Activated naive CD8-positive, alpha-beta T cell treated with anti-CD3 and anti-CD28 coated beads for 36 hours (primary cell): ENCODE results near the gene CCL14. TPM values are rescaled to one million over a fixed set of nuclear protein-coding genes. Genes with fewer than 3 reads are reported as not detected.

ENCODE experiments used
- DNase-seq: peaks from one replicate; pipeline ENCODE4 v3.0.0; 2021
- H3K27ac Mint-ChIP-seq: one replicate; pipeline ENCODE4 v1.8.0; 2022; ENCODE audit warnings: mild to moderate bottlenecking, moderate library complexity, mixed read lengths
- H3K27me3 Mint-ChIP-seq: one replicate; pipeline ENCODE4 v1.8.0; 2022; ENCODE audit warnings: mild to moderate bottlenecking, mixed read lengths
- H3K36me3 Mint-ChIP-seq: one replicate; pipeline ENCODE4 v1.8.0; 2021; ENCODE audit warnings: mild to moderate bottlenecking, mixed read lengths
- H3K4me1 Mint-ChIP-seq: one replicate; pipeline ENCODE4 v1.8.0; 2021; ENCODE audit warnings: mixed read lengths
- H3K4me3 Mint-ChIP-seq: one replicate; pipeline ENCODE4 v1.8.0; 2022; ENCODE audit warnings: mild to moderate bottlenecking, moderate library complexity, mixed read lengths
- H3K9me3 Mint-ChIP-seq: one replicate; pipeline ENCODE4 v1.8.0; 2022; ENCODE audit warnings: mixed read lengths
- total RNA-seq, 2 experiments: library from RNA; stranded (reverse); gene quantifications; one replicate each; pipeline ENCODE4 v1.2.3, GENCODE V29; 2021

Gene CCL14
- total RNA-seq, 2 experiments from 2014 or later: not detected

DNA sequence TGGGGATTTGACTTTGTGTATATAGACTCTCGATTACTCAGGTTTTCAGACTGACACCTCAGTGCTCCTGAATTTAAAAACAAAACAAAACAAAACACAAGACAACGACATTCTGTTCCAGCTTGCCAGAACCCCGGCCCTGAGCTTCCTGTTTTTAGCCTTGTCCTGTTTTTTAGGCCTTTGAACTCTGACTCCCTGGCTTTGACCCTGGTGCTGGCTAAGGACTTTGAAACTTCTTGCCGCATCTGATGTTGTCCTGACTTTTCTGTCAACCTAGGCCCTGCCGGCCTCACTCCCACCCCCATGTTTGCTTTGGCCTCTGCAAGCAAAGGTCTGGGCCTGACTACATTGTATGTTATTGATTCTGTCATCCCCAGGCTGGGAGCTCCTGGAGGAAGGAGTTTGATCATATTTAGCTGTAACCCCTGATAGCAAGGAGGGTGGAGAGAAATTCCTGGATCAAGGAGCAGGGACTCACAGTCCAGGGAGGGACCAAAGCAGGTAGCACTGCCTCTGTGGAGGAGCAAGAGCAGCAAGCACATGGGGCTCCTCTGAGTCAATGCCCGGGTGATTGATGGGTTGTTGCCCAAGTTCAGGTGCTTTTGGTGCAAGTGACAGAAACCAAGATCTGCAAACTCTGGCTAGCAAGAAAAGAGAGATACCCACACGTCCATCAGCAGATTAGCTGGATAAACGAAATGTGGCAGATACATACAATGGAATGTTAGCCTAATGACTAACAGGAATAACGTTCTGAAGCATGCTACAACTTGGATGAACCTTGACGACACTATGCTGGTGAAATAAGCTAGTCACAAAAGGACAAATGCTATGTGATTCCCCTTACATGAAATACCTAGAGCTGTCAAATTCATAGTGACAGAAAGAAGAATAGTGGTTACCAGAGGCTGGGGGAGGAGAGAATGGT is 12.9 kb downstream of the CCL14 start:
- Mint-ChIP-seq H3K27me3 (peaks cover 5% of the 10 kb centered on the region), H3K36me3 (no peaks in the 10 kb centered on the region), H3K9me3 (no peaks in the 10 kb centered on the region), H3K27ac (no peak overlapping the region), H3K4me1 (peaks cover 2% of the 10 kb centered on the region), H3K4me3 (no peak overlapping the region)
- no peak for DNase-seq

DNA sequence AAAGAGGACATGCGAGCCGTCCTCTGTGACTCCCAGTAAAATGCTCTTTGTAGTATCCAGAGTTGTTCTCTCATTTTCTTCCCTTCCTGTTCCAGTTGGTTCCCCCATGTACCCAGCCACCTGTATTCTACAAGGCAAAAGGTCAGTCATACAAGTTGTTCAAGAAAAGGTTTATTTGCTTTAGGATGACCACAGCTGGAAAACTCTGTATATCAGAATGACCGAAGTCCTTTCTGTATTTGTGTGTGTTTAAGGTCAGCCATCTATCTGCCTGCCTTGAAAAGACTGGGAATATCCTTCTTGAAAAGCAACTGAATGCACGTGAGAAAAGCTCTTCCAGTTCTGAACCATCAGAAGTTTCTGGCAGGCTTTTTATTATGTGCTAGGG is 13.6 kb downstream of the CCL14 start:
- H3K9me3 Mint-ChIP-seq: no peaks in the 10 kb centered on the region
- H3K27ac Mint-ChIP-seq: no peak overlapping the region
- DNase-seq: no peak
- H3K27me3 Mint-ChIP-seq: peaks cover 5% of the 10 kb centered on the region
- H3K36me3 Mint-ChIP-seq: no peaks in the 10 kb centered on the region
- peaks cover 2% of the 10 kb centered on the region for H3K4me1 Mint-ChIP-seq
- no peak overlapping the region for H3K4me3 Mint-ChIP-seq

DNA sequence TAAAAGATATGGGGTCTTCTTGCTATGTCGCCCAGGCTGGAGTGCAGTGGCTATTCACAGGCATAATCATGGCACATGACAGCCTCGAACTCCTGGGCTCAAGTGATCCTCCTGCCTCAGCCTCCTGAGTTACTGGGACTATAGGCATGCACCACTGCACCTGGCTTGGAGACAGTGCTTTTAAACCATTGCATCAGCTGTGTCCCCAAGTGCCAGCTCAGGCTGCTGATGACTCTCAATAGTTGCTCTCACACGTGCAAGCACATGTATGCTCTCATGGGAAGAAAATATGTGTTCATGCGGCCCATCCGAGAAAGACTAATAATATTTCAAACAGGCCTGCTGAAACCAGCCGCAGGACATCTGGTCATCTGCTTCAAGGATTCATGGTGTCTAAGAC is 14.0 kb downstream of the CCL14 start:
- H3K9me3 Mint-ChIP-seq: no peaks in the 10 kb centered on the region
- H3K27me3 Mint-ChIP-seq: peaks cover 5% of the 10 kb centered on the region
- H3K4me3 Mint-ChIP-seq: no peak overlapping the region
- H3K36me3 Mint-ChIP-seq: no peaks in the 10 kb centered on the region
- H3K27ac Mint-ChIP-seq: no peak overlapping the region
- DNase-seq: no peak
- H3K4me1 Mint-ChIP-seq: peaks cover 2% of the 10 kb centered on the region

DNA sequence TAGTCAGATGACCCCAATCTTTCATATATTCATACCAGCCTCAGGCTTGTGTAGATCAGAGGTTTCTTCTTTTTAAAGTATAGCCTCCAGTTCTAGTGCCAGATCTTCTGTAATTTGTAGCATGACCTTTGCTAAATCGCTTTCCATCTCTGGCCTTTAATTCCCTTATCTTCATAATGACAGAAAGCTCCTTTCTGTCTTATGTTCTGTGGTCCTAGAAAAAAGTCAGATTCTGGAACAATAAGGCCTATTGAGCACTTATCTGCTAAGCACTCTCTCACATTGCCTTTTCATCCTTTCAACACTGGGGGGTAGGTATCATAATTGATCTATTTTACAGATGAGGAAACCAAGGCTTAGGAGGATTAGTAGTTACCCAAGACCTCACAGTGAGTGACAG is 14.5 kb downstream of the CCL14 start:
- H3K9me3 Mint-ChIP-seq: no peaks in the 10 kb centered on the region
- H3K36me3 Mint-ChIP-seq: no peaks in the 10 kb centered on the region
- DNase-seq: no peak
- H3K27me3 Mint-ChIP-seq: peaks cover 5% of the 10 kb centered on the region
- H3K27ac Mint-ChIP-seq: no peak overlapping the region
- peaks cover 2% of the 10 kb centered on the region for H3K4me1 Mint-ChIP-seq
- H3K4me3 Mint-ChIP-seq: no peak overlapping the region

DNA sequence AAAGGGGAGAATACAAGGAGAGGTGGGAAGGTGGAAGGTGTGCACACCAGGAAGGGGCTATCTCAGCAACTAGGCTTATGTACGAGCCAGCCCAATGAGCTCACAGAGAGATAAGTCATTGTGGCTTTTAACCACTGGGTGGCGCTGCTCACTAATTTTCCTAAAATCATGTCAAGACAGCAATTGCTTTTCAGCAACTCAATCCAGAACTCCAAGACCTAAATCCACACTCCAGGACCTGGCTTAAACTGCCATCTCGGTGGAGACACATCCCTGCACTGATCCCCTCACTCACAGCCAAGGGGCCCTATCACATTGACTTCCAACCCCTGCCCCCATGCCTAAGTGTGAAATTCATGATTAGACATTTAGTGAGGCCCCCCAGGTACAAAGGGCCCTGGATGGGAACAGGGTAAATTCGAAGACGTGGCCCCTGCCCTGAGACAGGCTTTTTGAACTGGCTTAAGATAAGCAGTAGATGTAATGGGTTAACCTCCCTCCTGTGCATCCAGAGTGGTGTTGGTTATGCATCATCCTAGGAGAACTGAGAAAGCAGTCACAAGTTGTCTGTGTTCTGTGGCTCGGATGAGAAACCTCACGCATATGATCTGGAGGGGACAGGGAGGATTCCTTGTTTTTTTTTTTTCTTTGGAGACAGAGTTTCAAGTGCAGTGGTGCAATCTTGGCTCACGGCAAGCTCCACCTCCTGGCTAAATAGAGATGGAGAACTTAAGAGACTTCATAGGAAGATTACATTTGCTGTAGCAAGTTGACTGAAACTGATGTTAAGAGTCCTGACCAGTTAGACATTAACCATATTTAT is 16.8 kb downstream of the CCL14 start:
- H3K4me1 Mint-ChIP-seq: peaks cover 2% of the 10 kb centered on the region
- no peaks in the 10 kb centered on the region for H3K27me3 Mint-ChIP-seq
- H3K27ac Mint-ChIP-seq: no peak overlapping the region
- H3K36me3 Mint-ChIP-seq: no peaks in the 10 kb centered on the region
- H3K9me3 Mint-ChIP-seq: no peaks in the 10 kb centered on the region
- no peak overlapping the region for H3K4me3 Mint-ChIP-seq
- peak; percentile 61 for DNase-seq

DNA sequence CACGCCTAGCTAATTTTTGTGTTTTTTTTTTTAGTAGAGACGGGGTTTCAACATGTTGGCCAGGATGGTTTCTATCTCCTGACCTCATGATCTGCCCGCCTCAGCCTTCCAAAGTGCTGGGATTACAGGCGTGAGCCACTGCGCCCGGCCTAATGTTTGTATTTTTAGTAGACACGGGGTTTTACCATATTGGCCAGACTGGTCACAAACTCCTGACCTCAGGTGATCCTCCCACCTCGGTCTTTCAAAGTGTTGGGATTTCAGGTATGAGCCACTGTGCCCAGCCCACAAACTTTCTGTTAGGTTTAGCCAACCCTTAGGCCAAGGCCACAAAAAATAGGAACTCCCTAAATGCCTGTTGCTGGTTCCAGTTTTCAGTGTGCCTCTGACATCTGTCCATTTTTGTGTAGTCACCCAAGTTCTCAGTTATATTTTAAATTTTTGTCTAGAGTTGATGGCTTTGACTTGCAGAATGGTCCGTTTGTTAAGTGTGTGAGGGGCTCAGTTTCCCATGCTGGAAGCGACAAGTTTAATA is 17.9 kb downstream of the CCL14 start:
- Mint-ChIP-seq H3K27ac (no peak overlapping the region), H3K27me3 (no peaks in the 10 kb centered on the region), H3K36me3 (no peaks in the 10 kb centered on the region), H3K4me1 (peaks cover 2% of the 10 kb centered on the region), H3K9me3 (no peaks in the 10 kb centered on the region), H3K4me3 (no peak overlapping the region)
- DNase-seq: no peak

DNA sequence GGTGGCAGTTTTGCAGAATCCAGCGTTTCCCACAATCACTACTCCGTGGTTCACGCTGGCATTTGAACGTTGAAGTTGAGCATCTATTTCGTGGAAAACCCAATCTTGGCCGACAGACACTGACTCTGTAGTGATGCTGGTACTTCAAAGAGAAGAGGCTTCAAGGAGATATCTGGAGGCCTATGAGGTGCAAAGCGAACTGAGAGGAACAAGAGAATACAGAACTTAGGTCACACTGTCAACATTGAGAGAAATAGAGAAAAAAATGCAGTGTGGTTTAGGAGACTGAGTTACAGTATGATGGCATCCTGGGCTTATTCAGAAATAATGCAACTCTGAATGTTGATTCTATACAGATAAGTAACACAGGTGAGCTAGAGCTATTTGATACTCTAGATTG is 21.3 kb downstream of the CCL14 start:
- H3K4me1 Mint-ChIP-seq: peaks cover 2% of the 10 kb centered on the region
- H3K4me3 Mint-ChIP-seq: no peak overlapping the region
- H3K9me3 Mint-ChIP-seq: no peaks in the 10 kb centered on the region

DNA sequence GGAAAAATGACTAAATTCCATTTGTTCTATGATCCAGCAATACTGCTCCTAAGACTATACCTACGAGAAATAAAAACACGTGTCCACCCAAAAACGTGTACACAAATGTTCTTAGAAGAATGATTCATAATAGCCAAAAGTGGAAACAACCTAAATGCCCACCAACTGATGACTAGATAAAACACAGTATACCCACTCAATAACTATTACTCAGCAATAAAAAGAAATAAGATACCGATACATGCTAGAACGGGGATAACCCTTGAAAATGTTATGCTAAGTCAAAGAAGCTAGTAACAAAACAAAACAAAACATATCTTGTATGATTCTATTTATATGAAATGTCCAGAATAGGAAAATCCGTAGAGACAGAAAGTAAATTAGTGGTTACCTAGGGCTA is 22.9 kb downstream of the CCL14 start:
- H3K36me3 Mint-ChIP-seq: no peaks in the 10 kb centered on the region
- no peak overlapping the region for H3K27ac Mint-ChIP-seq
- H3K4me1 Mint-ChIP-seq: no peaks in the 10 kb centered on the region

More for the DNA sequence above, 21.3 kb downstream of the CCL14 start:
- Mint-ChIP-seq H3K27me3 (no peaks in the 10 kb centered on the region), H3K27ac (no peak overlapping the region), H3K36me3 (no peaks in the 10 kb centered on the region)
- DNase-seq: no peak

DNA sequence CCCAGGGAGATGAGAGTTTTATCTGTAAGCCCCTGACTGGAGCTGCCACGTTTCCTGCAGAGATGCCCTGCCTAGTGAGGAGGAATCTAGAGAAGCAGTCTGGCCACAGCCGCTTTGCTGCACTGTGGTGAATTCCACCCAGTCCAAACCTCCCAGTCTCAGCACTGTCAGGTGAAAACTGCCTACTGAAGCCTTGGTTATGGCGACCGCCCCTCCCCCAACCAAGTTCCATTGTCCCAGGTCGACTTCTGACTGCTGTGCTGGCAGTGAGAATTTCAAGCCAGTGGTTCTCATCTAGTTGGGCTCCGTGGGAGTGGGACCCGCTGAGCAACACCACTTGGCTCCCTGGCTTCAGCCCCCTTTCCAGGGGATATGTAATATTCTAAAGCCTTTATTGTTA is 32.8 kb downstream of the CCL14 start:
- no peak for DNase-seq
- no peaks in the 10 kb centered on the region for H3K9me3 Mint-ChIP-seq
- no peak overlapping the region for H3K27ac Mint-ChIP-seq
- H3K4me1 Mint-ChIP-seq: no peaks in the 10 kb centered on the region
- no peaks in the 10 kb centered on the region for H3K36me3 Mint-ChIP-seq
- peaks cover 10% of the 10 kb centered on the region for H3K27me3 Mint-ChIP-seq
- H3K4me3 Mint-ChIP-seq: no peak overlapping the region

More for the DNA sequence above, 22.9 kb downstream of the CCL14 start:
- H3K9me3 Mint-ChIP-seq: no peaks in the 10 kb centered on the region
- peaks cover 3% of the 10 kb centered on the region for H3K27me3 Mint-ChIP-seq
- no peak overlapping the region for H3K4me3 Mint-ChIP-seq
- DNase-seq: no peak

DNA sequence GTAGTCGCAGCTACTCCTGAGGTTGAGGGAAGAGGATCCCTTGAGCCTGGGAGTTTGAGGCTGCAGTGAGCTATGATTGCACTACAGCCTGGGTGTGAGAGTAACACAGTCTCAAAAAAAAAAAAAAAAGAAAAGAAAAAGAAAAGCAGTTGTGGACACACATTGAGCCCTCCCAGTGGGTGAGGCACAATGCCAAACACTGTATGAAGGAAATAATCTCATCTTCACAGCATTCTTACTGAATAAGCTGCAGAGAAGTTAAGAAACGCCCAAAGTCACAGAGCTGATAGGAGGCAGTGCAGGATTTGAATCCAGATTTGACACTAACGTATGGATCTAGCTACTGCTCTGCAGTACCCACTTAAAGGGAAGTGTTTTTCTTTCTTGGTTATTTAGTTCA is 37.1 kb downstream of the CCL14 start:
- DNase-seq: no peak
- Mint-ChIP-seq H3K27ac (no peak overlapping the region), H3K4me1 (no peaks in the 10 kb centered on the region), H3K4me3 (no peak overlapping the region), H3K36me3 (no peaks in the 10 kb centered on the region), H3K9me3 (no peaks in the 10 kb centered on the region), H3K27me3 (no peaks in the 10 kb centered on the region)

DNA sequence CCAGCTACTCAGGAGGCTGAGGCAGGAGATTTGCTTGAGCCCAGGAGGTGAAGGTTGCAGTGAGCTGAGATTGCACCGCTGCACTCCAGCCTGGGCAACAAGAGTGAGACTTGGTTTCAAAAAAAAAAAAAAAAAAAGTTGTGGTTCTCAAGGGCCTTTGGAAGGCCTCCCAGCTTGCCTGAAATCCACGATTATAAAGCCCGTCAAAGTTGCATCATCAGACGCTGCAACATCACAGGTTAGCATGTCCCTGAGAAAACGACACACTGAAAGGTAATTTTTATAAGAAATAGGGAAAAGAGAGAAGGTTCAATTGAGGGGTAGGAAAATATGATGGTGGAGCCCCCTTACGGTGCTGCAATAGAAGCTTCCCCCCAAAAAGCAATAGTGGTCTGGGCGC is 38.4 kb downstream of the CCL14 start:
- H3K4me1 Mint-ChIP-seq: no peaks in the 10 kb centered on the region
- no peaks in the 10 kb centered on the region for H3K9me3 Mint-ChIP-seq
- no peaks in the 10 kb centered on the region for H3K36me3 Mint-ChIP-seq
- H3K27me3 Mint-ChIP-seq: no peaks in the 10 kb centered on the region
- no peak overlapping the region for H3K27ac Mint-ChIP-seq
- no peak for DNase-seq
- H3K4me3 Mint-ChIP-seq: no peak overlapping the region

DNA sequence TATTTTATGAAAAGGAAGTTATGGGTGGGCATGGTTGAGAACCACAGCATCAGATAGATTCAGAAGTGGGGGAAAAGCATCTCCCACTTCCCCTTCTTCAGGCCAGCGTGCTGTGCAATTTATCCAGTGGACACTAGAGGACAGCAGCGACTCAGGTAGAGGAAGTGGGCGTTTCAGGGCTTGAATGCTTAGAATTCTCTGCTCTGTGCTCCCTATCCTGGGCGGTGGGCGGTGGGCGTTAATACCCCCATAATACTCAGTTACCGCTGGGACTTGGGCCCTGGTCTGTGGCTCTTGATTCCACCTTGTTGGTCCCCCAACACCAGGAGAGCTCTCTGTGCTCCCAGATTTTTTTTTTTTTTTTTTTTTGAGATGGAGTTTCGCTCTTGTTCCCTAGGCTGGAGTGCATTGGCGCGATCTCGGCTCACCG is 39.4 kb downstream of the CCL14 start:
- H3K27ac Mint-ChIP-seq: no peak overlapping the region
- H3K9me3 Mint-ChIP-seq: no peaks in the 10 kb centered on the region
- H3K27me3 Mint-ChIP-seq: no peaks in the 10 kb centered on the region

DNA sequence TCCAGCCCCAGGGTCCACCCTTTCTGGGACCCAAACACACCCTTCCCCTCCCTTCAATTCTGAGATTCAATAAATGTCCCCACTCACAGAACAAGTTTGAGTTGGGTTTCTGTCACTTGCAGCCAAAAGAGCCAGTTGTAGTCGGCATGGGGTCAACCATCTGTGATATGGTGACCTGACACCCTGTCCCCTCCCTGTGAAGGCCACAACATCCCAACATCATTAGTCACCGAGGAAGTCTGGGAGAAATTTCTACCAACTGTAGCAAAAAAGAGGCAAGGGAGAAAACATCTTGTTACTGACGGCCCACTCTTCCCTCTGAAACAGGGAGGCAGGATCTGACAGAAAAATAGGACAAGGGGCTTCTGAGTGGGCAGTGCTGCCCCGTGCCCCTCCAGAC is 42.4 kb downstream of the CCL14 start:
- Mint-ChIP-seq H3K27me3 (no peaks in the 10 kb centered on the region), H3K27ac (no peak overlapping the region), H3K9me3 (no peaks in the 10 kb centered on the region), H3K36me3 (no peaks in the 10 kb centered on the region), H3K4me1 (no peaks in the 10 kb centered on the region), H3K4me3 (no peak overlapping the region)
- no peak for DNase-seq

More for the DNA sequence above, 39.4 kb downstream of the CCL14 start:
- DNase-seq: peak; percentile 47
- no peaks in the 10 kb centered on the region for H3K36me3 Mint-ChIP-seq
- H3K4me3 Mint-ChIP-seq: no peak overlapping the region
- H3K4me1 Mint-ChIP-seq: no peaks in the 10 kb centered on the region

DNA sequence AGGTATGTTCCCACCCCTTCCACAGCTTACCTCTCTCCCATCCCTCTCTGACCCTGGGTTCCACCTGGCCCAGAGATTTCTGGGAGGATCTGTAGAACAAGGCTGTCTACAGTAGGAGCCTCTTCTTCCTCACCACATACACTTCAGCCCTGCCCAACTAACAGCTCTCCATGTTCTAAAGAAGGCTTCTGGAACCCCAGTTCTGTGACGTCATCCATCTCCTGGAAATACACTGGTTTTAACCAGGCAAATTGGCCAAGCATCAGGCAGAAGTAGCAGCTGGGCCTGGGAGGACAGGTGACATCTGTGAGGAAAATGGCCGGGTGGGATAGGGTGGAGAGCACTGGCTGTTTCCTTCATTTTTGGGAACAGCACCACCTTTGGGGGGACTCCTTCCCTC is 43.0 kb downstream of the CCL14 start, which contains the start of gene LYZL6:
TSS of gene LYZL6 (minus strand) at position 177 of the 400 bp plus-strand sequence. CDS start 4,357 bp downstream, outside the sequence.
- Mint-ChIP-seq H3K36me3 (no peaks in the 10 kb centered on the region), H3K4me3 (no peak within 1 kb of the TSS), H3K4me1 (no peaks in the 10 kb centered on the region), H3K27ac (no peak within 1 kb of the TSS), H3K9me3 (no peaks in the 10 kb centered on the region), H3K27me3 (no peaks in the 10 kb centered on the region)
- DNase-seq: no peak

DNA sequence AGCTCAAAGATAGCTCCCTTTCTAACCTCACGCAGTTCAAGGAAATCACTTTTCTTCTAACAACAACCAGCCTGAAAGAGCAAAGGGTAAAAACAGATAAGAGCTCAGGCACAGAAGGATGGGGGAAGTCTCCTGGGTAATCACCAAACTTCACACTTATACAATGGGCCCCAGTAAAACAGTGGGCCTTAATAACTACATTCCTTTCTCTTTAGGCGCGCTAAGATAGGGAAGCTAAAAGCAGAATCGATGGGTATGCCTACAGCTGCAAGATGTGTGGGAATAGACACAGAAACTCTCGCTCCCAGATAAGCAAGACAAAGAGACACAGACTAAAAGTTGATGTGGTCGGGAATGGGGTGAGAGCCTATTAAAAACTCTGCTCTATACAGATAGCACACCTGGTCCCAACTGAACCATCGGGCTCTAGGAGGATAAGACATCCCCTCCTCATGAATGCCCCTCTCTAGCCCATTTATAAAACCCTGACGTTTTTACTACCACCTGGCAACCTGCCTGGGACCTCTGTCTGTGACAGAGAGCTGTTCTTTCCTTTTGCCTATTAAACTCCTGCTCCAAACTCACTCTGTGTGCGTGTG is 43.8 kb downstream of the CCL14 start:
- no peaks in the 10 kb centered on the region for H3K4me1 Mint-ChIP-seq
- H3K27ac Mint-ChIP-seq: no peak overlapping the region

More for the DNA sequence above, 43.8 kb downstream of the CCL14 start:
- no peak overlapping the region for H3K4me3 Mint-ChIP-seq
- H3K9me3 Mint-ChIP-seq: no peaks in the 10 kb centered on the region
- H3K36me3 Mint-ChIP-seq: no peaks in the 10 kb centered on the region
- no peak for DNase-seq
- no peaks in the 10 kb centered on the region for H3K27me3 Mint-ChIP-seq
